ENCODE measurements around the gene MOB4. TPM values are rescaled to one million over a fixed set of nuclear protein-coding genes. Genes with fewer than 3 reads are reported as not detected.

Gene MOB4
- total and polyA plus RNA-seq, 4 donors, result 24.0 to 36.1 (median 25.4) TPM

- Histone ChIP-seq H3K36me3 (ENCODE audit: control insufficient read depth in 1 of 2, insufficient read depth in 2 of 2, low read length in 1 of 2) (peaks cover 1 to 9% of the 10 kb centered on the region in 2 donors), H3K4me3 (ENCODE audit: low read length in 2 of 2) (no peak overlapping the region), H3K27ac (ENCODE audit: low read depth in 1 of 2, low read length in 2 of 2) (no peak overlapping the region), H3K27me3 (ENCODE audit: control insufficient read depth in 1 of 2, insufficient read depth in 2 of 2, low read length in 1 of 2) (no peaks in the 10 kb centered on the region), H3K4me1 (ENCODE audit: control insufficient read depth in 1 of 2, insufficient read depth in 2 of 2, low read length in 2 of 2) (no peaks in the 10 kb centered on the region), H3K9me3 (ENCODE audit: control insufficient read depth, low read length) (no peaks in the 10 kb centered on the region)
- DNase-seq (no peak), ATAC-seq (ENCODE audit: low FRiP score) (no peak)
- intact Hi-C loops (cut with DNase I), result loop anchor here (5.0 to 10.0 kb wide), 2 partner anchors 39 to 82 kb away; no protein-coding TSS in a partner anchor
Observed at GRCh38 chr2:197496695-197497094, 19.2 kb upstream of the MOB4 start.

GRCh38 chr2:197497326-197497725 lies 18.5 kb upstream of the MOB4 start:
- ATAC-seq (ENCODE audit: low FRiP score) (no peak), DNase-seq (no peak)
- intact Hi-C loops (cut with DNase I), result loop anchor here (5.0 to 10.0 kb wide), 2 partner anchors 40 to 83 kb away; no protein-coding TSS in a partner anchor
- Histone ChIP-seq H3K27me3 (ENCODE audit: control insufficient read depth in 1 of 2, insufficient read depth in 2 of 2, low read length in 1 of 2) (no peaks in the 10 kb centered on the region), H3K9me3 (ENCODE audit: control insufficient read depth, low read length) (no peaks in the 10 kb centered on the region), H3K4me1 (ENCODE audit: control insufficient read depth in 1 of 2, insufficient read depth in 2 of 2, low read length in 2 of 2) (no peaks in the 10 kb centered on the region), H3K27ac (ENCODE audit: low read depth in 1 of 2, low read length in 2 of 2) (no peak overlapping the region), H3K36me3 (ENCODE audit: control insufficient read depth in 1 of 2, insufficient read depth in 2 of 2, low read length in 1 of 2) (peaks cover 1 to 9% of the 10 kb centered on the region in 2 donors), H3K4me3 (ENCODE audit: low read length in 2 of 2) (no peak overlapping the region)
- 57 to 58% methylated on average over 2 of the region's 2 CpGs for WGBS, 2 donors

GRCh38 chr2:197498235-197498936 lies 17.5 kb upstream of the MOB4 start:
- Histone ChIP-seq H3K27me3 (ENCODE audit: control insufficient read depth in 1 of 2, insufficient read depth in 2 of 2, low read length in 1 of 2) (no peaks in the 10 kb centered on the region), H3K36me3 (ENCODE audit: control insufficient read depth in 1 of 2, insufficient read depth in 2 of 2, low read length in 1 of 2) (peaks cover 0 to 7% of the 10 kb centered on the region in 2 donors), H3K9me3 (ENCODE audit: control insufficient read depth, low read length) (no peaks in the 10 kb centered on the region), H3K27ac (ENCODE audit: low read depth in 1 of 2, low read length in 2 of 2) (no peak overlapping the region), H3K4me1 (ENCODE audit: control insufficient read depth in 1 of 2, insufficient read depth in 2 of 2, low read length in 2 of 2) (no peaks in the 10 kb centered on the region), H3K4me3 (ENCODE audit: low read length in 2 of 2) (peak overlapping the region; percentile 70 to 78)
- DNase-seq (no peak), ATAC-seq (ENCODE audit: low FRiP score) (no peak)
- WGBS, 2 donors, result 12% methylated on average over 14 of the region's 14 CpGs
- intact Hi-C loops (cut with DNase I), result loop anchor here (5.0 to 10.0 kb wide), 2 partner anchors 41 to 84 kb away; no protein-coding TSS in a partner anchor

DNA sequence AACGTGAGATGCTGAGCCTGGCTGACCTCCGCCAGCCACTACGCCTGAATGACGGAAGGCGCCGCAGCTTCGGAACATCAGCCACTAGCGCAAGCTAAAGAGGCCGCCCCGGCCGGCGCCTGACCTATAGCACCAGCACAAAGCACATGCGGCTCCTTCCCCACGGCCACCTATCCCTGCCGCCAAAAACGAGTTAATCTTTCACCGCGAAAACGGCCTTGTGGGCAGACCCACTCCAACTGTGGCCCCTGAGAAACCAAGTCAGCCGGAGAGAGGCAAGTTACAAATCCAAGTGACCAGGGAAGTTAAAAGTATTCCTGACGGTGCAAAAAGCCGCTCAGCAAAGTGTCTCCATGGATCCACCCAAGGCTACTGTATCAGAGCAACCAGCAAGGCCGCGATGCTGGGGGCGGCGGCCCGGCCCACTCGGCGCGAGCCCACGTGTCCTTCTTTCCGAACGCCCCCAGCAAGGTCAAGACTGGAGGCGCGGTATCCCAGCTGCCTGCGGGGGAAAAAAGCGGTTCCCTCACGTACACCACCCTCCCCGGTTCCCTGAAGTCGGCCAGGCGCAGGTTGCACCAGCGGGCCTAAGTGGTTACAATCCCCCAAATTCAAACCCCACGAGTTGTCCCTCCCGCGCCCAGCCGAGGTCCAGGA lies 16.8 kb upstream of the MOB4 start:
- Histone ChIP-seq H3K36me3 (ENCODE audit: control insufficient read depth in 1 of 2, insufficient read depth in 2 of 2, low read length in 1 of 2) (peaks cover 0 to 4% of the 10 kb centered on the region in 2 donors), H3K27me3 (ENCODE audit: control insufficient read depth in 1 of 2, insufficient read depth in 2 of 2, low read length in 1 of 2) (no peaks in the 10 kb centered on the region), H3K4me1 (ENCODE audit: control insufficient read depth in 1 of 2, insufficient read depth in 2 of 2, low read length in 2 of 2) (no peaks in the 10 kb centered on the region), H3K4me3 (ENCODE audit: low read length in 2 of 2) (peak overlapping the region; percentile 70 to 78), H3K27ac (ENCODE audit: low read depth in 1 of 2, low read length in 2 of 2) (peak overlapping the region; percentile 20 to 78), H3K9me3 (ENCODE audit: control insufficient read depth, low read length) (no peaks in the 10 kb centered on the region)
- ATAC-seq (ENCODE audit: low FRiP score) (peak; percentile 20), DNase-seq (peak; percentile 83 to 86)
- intact Hi-C loops (cut with DNase I), result loop anchor here (5.0 to 10.0 kb wide), 2 partner anchors 42 to 84 kb away; no protein-coding TSS in a partner anchor
- 1% methylated on average over 43 to 46 of the region's 46 CpGs for WGBS, 2 donors

DNA sequence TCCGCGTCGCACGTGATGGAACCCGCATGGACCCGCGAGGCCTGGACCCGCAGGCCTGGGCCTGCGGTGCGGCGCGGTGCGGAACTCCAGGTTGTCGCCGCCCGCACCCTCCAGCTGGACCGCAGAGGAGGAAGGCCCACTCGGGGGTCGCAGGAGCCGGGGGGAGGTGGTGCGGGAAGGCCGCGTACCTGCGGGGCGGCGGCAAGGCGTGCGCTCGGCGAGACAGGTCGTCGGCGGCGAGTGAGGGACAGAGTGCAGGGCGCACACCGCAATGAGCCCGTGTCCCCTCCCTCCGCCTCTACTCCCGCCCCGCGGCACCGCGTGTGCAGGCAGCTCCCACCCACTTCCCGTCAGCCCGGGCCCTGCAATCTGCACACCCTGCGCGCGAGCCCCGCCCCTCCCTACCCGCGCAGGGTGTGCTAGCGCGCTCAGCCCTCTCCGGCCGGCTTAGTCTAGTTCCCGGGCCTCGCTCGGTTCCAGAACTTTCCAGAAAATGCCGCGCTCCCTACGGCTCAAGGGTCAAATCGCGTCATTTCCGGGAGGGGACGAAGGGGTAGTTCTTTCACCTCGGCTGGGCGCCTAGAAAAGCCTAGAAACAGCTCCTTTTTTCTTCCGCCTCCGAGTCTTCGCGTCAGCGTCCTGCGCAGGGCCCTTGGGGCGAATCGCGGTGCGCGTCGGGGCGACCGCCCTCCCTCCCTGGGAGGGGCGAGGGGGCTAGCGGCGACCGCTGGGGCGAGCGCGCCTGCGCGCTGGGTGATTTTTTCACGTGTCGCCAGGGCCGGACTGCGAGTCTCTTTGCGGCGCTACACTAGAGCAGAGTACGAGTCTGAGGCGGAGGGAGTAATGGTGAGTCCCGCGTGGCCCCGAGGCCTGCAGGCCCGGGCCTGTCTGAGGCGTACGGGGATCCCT lies 16.0 kb upstream of the MOB4 start, which contains the start of the genes HSPD1 and HSPE1:
Gene HSPD1, minus strand, starts transcription at position 247 of the 909 bp plus-strand sequence. CDS start 992 bp downstream, outside the sequence.
Gene HSPE1, plus strand, starts transcription at position 786 of the 909 bp plus-strand sequence. Its CDS starts 58 bp downstream, at position 844.
- DNase-seq (peak; percentile 99), ATAC-seq (ENCODE audit: low FRiP score) (peak; percentile 99)
- no peaks in the 10 kb centered on the region for H3K4me1 ChIP-seq (ENCODE audit: control insufficient read depth in 1 of 2, insufficient read depth in 2 of 2, low read length in 2 of 2)
- intact Hi-C loops (cut with DNase I), result loop anchor here (1.0 to 10.0 kb wide), 6 partner anchors 15 to 207 kb away; partner anchors contain the start of genes COQ10B (in 1 of the 2), MARS2 (in 1 of the 2) and SF3B1 (in 1 of the 2)
- no peaks in the 10 kb centered on the region for H3K27me3 ChIP-seq (ENCODE audit: control insufficient read depth in 1 of 2, insufficient read depth in 2 of 2, low read length in 1 of 2)
- peak within 1 kb of the TSS; percentile 84 to 92 for H3K27ac ChIP-seq (ENCODE audit: low read depth in 1 of 2, low read length in 2 of 2)
- WGBS, 2 donors, result 0 to 1% methylated on average over 81 to 104 of the region's 104 CpGs
- peaks cover 0 to 4% of the 10 kb centered on the region in 2 donors for H3K36me3 ChIP-seq (ENCODE audit: control insufficient read depth in 1 of 2, insufficient read depth in 2 of 2, low read length in 1 of 2)
- peak within 1 kb of the TSS; percentile 72 to 93 for H3K4me3 ChIP-seq (ENCODE audit: low read length in 2 of 2)
- no peaks in the 10 kb centered on the region for H3K9me3 ChIP-seq (ENCODE audit: control insufficient read depth, low read length)

- Histone ChIP-seq H3K9me3 (ENCODE audit: control insufficient read depth, low read length) (no peaks in the 10 kb centered on the region), H3K36me3 (ENCODE audit: control insufficient read depth in 1 of 2, insufficient read depth in 2 of 2, low read length in 1 of 2) (peaks cover 0 to 4% of the 10 kb centered on the region in 2 donors), H3K4me3 (ENCODE audit: low read length in 2 of 2) (peak overlapping the region; percentile 72 to 93), H3K27ac (ENCODE audit: low read depth in 1 of 2, low read length in 2 of 2) (peak overlapping the region; percentile 84 to 92), H3K4me1 (ENCODE audit: control insufficient read depth in 1 of 2, insufficient read depth in 2 of 2, low read length in 2 of 2) (no peaks in the 10 kb centered on the region), H3K27me3 (ENCODE audit: control insufficient read depth in 1 of 2, insufficient read depth in 2 of 2, low read length in 1 of 2) (no peaks in the 10 kb centered on the region)
- intact Hi-C loops (cut with DNase I), result loop anchor here in 1 of 2 donors (1.0 to 5.0 kb wide), 4 partner anchors 15 to 207 kb away; partner anchors contain the start of genes COQ10B, MARS2 and SF3B1
- no peak for DNase-seq
- WGBS, 2 donors, result 0% methylated on average over 30 of the region's 30 CpGs
- peak; percentile 1 for ATAC-seq (ENCODE audit: low FRiP score)
Observed at GRCh38 chr2:197500503-197501131, 15.2 kb upstream of the MOB4 start.

DNA sequence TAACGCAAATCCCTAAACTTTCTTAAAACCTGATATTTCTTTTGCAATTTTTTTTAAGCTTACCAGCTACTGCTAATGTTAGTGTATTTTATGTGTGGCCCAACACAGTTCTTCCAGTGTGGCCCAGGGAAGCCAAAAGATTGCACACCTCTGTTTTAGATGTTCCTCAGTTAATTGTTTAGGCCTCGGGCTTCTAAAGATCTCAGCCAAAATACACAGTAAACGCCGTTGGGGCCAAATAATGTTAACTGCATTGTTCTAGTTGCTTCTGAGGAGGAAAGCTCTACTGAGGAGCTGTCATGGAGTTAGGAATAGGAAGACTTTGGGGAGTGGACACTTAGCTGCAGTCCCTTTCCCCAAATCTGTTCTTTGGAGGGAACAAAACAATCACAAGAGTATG lies 13.7 kb upstream of the MOB4 start:
- 59 to 63% methylated on average over 4 of the region's 4 CpGs for WGBS, 2 donors
- ATAC-seq (ENCODE audit: low FRiP score) (no peak), DNase-seq (no peak)
- intact Hi-C loops (cut with DNase I), result loop anchor here in 1 of 2 donors (5.0 kb wide), 2 partner anchors 65 to 205 kb away; partner anchors contain the start of genes MARS2 and SF3B1
- Histone ChIP-seq H3K9me3 (ENCODE audit: control insufficient read depth, low read length) (no peaks in the 10 kb centered on the region), H3K36me3 (ENCODE audit: control insufficient read depth in 1 of 2, insufficient read depth in 2 of 2, low read length in 1 of 2) (no peaks in the 10 kb centered on the region), H3K4me1 (ENCODE audit: control insufficient read depth in 1 of 2, insufficient read depth in 2 of 2, low read length in 2 of 2) (no peaks in the 10 kb centered on the region), H3K4me3 (ENCODE audit: low read length in 2 of 2) (no peak overlapping the region), H3K27me3 (ENCODE audit: control insufficient read depth in 1 of 2, insufficient read depth in 2 of 2, low read length in 1 of 2) (no peaks in the 10 kb centered on the region), H3K27ac (ENCODE audit: low read depth in 1 of 2, low read length in 2 of 2) (no peak overlapping the region)
